Measurements from ENCODE around the gene ERP44.
A peak's percentile ranks its signal among the peaks of the same experiment; 100 is the strongest.

The ERP44 gene

DNA sequence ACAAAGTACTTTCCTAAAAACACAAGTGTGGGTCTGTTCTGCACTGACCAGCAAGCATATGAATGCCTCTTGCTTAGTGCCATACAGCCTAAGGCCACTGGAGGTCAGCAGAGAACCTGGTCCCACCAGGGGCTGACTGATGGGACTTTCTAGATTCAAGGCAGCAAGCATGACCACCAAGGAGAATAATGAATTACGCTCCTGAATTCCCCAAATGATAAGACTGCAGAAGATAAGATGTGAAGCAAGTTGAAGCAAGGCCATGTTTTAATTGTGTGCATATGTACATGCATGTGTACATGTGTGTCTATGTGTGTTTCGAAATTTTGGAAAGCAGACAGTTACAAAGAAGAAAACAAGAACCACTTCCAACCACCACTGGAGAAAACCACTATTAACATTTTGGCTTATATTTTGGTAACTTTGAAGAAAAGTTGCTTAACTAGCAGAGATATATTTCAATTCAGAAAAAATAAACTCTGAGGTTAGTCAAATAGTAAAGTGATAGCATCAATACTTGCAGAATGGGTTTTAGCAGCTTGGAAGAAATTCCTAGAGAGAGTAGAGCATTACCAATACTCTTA lies 70.5 kb downstream of the ERP44 start:
- Histone ChIP-seq H3K27me3 (ENCODE audit: insufficient read depth, poor library complexity, severe bottlenecking) (no peaks in the 10 kb centered on the region), H3K4me3 (replicated peaks; ENCODE audit: insufficient read depth, low read length) (no peak overlapping the region), H3K27ac (replicated peaks) (peak overlapping the region; percentile 22)
- peak; percentile 26 to 71 for DNase-seq (ENCODE audit: low read depth in 1 of 2, low spot score in 1 of 2)
- no peak for TF ChIP-seq POLR2AphosphoS5 (IDR thresholded peaks at IDR 0.05; ENCODE audit: low read depth)
- TF ChIP-seq, protein P1, sequence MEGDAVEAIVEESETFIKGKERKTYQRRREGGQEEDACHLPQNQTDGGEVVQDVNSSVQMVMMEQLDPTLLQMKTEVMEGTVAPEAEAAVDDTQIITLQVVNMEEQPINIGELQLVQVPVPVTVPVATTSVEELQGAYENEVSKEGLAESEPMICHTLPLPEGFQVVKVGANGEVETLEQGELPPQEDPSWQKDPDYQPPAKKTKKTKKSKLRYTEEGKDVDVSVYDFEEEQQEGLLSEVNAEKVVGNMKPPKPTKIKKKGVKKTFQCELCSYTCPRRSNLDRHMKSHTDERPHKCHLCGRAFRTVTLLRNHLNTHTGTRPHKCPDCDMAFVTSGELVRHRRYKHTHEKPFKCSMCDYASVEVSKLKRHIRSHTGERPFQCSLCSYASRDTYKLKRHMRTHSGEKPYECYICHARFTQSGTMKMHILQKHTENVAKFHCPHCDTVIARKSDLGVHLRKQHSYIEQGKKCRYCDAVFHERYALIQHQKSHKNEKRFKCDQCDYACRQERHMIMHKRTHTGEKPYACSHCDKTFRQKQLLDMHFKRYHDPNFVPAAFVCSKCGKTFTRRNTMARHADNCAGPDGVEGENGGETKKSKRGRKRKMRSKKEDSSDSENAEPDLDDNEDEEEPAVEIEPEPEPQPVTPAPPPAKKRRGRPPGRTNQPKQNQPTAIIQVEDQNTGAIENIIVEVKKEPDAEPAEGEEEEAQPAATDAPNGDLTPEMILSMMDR (IDR thresholded peaks at IDR 0.05; ENCODE audit: insufficient read depth, low read length) = peak; percentile 86
- no peak for TF ChIP-seq GABPA (IDR thresholded peaks at IDR 0.05; ENCODE audit: low read depth)
- TF ChIP-seq, protein P2, sequence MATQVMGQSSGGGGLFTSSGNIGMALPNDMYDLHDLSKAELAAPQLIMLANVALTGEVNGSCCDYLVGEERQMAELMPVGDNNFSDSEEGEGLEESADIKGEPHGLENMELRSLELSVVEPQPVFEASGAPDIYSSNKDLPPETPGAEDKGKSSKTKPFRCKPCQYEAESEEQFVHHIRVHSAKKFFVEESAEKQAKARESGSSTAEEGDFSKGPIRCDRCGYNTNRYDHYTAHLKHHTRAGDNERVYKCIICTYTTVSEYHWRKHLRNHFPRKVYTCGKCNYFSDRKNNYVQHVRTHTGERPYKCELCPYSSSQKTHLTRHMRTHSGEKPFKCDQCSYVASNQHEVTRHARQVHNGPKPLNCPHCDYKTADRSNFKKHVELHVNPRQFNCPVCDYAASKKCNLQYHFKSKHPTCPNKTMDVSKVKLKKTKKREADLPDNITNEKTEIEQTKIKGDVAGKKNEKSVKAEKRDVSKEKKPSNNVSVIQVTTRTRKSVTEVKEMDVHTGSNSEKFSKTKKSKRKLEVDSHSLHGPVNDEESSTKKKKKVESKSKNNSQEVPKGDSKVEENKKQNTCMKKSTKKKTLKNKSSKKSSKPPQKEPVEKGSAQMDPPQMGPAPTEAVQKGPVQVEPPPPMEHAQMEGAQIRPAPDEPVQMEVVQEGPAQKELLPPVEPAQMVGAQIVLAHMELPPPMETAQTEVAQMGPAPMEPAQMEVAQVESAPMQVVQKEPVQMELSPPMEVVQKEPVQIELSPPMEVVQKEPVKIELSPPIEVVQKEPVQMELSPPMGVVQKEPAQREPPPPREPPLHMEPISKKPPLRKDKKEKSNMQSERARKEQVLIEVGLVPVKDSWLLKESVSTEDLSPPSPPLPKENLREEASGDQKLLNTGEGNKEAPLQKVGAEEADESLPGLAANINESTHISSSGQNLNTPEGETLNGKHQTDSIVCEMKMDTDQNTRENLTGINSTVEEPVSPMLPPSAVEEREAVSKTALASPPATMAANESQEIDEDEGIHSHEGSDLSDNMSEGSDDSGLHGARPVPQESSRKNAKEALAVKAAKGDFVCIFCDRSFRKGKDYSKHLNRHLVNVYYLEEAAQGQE (IDR thresholded peaks at IDR 0.05; ENCODE audit: insufficient replicate concordance, low read depth) = no peak

DNA sequence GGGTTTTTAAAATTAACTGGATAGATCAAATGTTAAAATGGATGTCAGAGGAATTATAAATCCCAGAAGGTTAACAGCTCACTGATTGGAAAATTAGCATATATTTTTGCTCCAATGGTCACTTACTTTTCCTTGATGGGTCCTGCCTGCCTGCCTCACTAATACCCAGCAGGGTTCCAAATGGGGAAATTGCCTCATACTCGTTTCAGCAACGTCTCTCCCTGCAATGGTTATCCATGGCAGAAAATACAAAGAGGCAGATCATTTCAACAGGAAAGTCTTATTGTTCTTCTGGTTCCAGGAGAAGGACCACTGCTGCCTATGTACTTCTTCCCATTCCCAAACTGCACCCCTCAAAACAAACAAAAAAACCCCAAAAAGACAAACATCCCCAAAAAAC lies 71.3 kb downstream of the ERP44 start:
- DNase-seq (ENCODE audit: low read depth in 1 of 2, low spot score in 1 of 2) = peak in 1 of 2 experiments; percentile 61
- H3K4me3 ChIP-seq (replicated peaks; ENCODE audit: insufficient read depth, low read length) = no peak overlapping the region
- peak overlapping the region; percentile 22 for H3K27ac ChIP-seq (replicated peaks)
- H3K27me3 ChIP-seq (ENCODE audit: insufficient read depth, poor library complexity, severe bottlenecking) = no peaks in the 10 kb centered on the region
- TF ChIP-seq SPI1 (IDR thresholded peaks at IDR 0.05; ENCODE audit: borderline replicate concordance, low read depth) (peak; percentile 5; the same call in 1 of the 2 replicates), POLR2AphosphoS5 (IDR thresholded peaks at IDR 0.05; ENCODE audit: low read depth) (no peak)
- TF ChIP-seq, protein P1 (IDR thresholded peaks at IDR 0.05; ENCODE audit: insufficient read depth, low read length) = no peak
- TF ChIP-seq, protein P2 (IDR thresholded peaks at IDR 0.05; ENCODE audit: insufficient replicate concordance, low read depth) = no peak

DNA sequence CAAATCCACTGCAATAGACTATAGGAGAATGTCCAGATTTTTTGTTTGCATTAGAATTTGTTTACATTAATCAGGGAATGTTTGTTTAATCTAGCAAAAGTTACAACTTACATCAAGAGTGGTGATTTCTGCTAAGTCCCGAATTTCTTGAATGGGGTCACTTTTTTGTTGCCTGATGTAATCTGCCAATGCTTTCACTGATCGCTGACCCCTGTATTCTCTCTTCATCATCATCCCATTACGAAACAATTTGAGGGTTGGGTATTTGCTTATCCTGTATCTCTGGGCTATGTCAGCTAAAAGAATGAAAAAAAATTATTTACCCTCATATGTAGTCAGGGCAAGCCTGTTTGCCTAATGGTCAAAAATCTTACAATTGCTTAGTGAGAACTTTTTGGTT lies 76.9 kb downstream of the ERP44 start:
- no peak overlapping the region for H3K27ac ChIP-seq (replicated peaks)
- no peak overlapping the region for H3K4me3 ChIP-seq (replicated peaks; ENCODE audit: insufficient read depth, low read length)
- H3K27me3 ChIP-seq (ENCODE audit: insufficient read depth, poor library complexity, severe bottlenecking) = no peaks in the 10 kb centered on the region
- TF ChIP-seq POLR2AphosphoS5 (IDR thresholded peaks at IDR 0.05; ENCODE audit: low read depth) (no peak), SPI1 (IDR thresholded peaks at IDR 0.05; ENCODE audit: borderline replicate concordance, low read depth) (no peak)
- TF ChIP-seq, protein P2 (IDR thresholded peaks at IDR 0.05; ENCODE audit: insufficient replicate concordance, low read depth) = no peak
- no peak for DNase-seq (ENCODE audit: low read depth in 1 of 2, low spot score in 1 of 2)
